Liver (tissue), 9 donors: ENCODE measurements around the gene GALK2. TPM values are rescaled to one million over a fixed set of nuclear protein-coding genes. Genes with fewer than 3 reads are reported as not detected.

Experiments used
- DNase-seq: peaks from one replicate; pipeline ENCODE4 v3.0.0-alpha.2; 2017; ENCODE audit warnings: low spot score
- H3K27ac ChIP-seq, 2 donors: one replicate each; pipeline ENCODE4 v1.7.0; 2013; ENCODE audit warnings: inconsistent platforms in 2 of 2, low read length in 2 of 2, control low read depth in 1 of 2, low read depth in 1 of 2, mild to moderate bottlenecking in 1 of 2
- H3K27me3 ChIP-seq, 4 donors: one replicate each; pipeline versions ENCODE4 v1.6.1 to v1.7.0; 2013; ENCODE audit warnings: low read length in 3 of 4, inconsistent platforms in 1 of 4, mild to moderate bottlenecking in 1 of 4, moderate library complexity in 1 of 4; ENCODE audit not compliant: control insufficient read depth in 4 of 4, insufficient read depth in 4 of 4
- H3K36me3 ChIP-seq, 4 donors: one replicate each; pipeline versions ENCODE4 v1.6.1 to v1.7.0; 2013; ENCODE audit warnings: low read length in 3 of 4, mild to moderate bottlenecking in 3 of 4, low read depth in 1 of 4, moderate library complexity in 1 of 4; ENCODE audit not compliant: control insufficient read depth in 4 of 4, insufficient read depth in 3 of 4
- H3K4me1 ChIP-seq, 4 donors: one replicate each; pipeline versions ENCODE4 v1.6.1 to v1.7.0; 2013; ENCODE audit warnings: low read length in 3 of 4, mild to moderate bottlenecking in 3 of 4, moderate library complexity in 1 of 4; ENCODE audit not compliant: control insufficient read depth in 4 of 4, insufficient read depth in 4 of 4
- H3K4me3 ChIP-seq, 3 donors: one replicate each; pipeline versions ENCODE4 v1.6.1 to v1.7.0; 2013; ENCODE audit warnings: low read length in 3 of 3, control low read depth in 1 of 3, low read depth in 1 of 3, mild to moderate bottlenecking in 1 of 3
- H3K9ac ChIP-seq, 2 donors: one replicate each; pipeline ENCODE4 v1.7.0; 2013; ENCODE audit warnings: low read length in 2 of 2, mild to moderate bottlenecking in 2 of 2, moderate library complexity in 2 of 2, control low read depth in 1 of 2, low read depth in 1 of 2
- H3K9me3 ChIP-seq, 4 donors: one replicate each; pipeline versions ENCODE4 v1.6.1 to v1.7.0; 2013; ENCODE audit warnings: low read length in 3 of 4; ENCODE audit not compliant: control insufficient read depth in 4 of 4
- CTCF ChIP-seq: fragments of 150-350 bp; IDR thresholded peaks from 2 replicates; pipeline ENCODE4 v1.5.1; 2017; ENCODE audit warnings: improper control_type of control experiment, low read depth, low read length; ENCODE audit not compliant: missing input control
- EGR1 ChIP-seq, 2 donors: IDR thresholded peaks; 2 replicates each; pipeline ENCODE4 v1.6.1; 2016 to 2018; ENCODE audit warnings: antibody characterized with exemption in 2 of 2, low read depth in 2 of 2
- FOXA1 ChIP-seq: IDR thresholded peaks from 2 replicates; pipeline ENCODE4 v1.6.1; 2016; ENCODE audit warnings: antibody characterized with exemption
- FOXA2 ChIP-seq: IDR thresholded peaks from 2 replicates; pipeline ENCODE4 v1.6.1; 2016; ENCODE audit warnings: antibody characterized with exemption
- GABPA ChIP-seq, 2 donors: IDR thresholded peaks in 1 of 2; conservative IDR thresholded peaks in 1 of 2; 2 replicates each; pipeline ENCODE4 v1.6.1; 2016; ENCODE audit warnings: antibody characterized with exemption in 2 of 2, mild to moderate bottlenecking in 1 of 2, moderate library complexity in 1 of 2
- HNF4A ChIP-seq, 2 donors: conservative IDR thresholded peaks; 2 replicates each; pipeline ENCODE4 v1.6.1; 2016; ENCODE audit warnings: antibody characterized with exemption in 2 of 2, mild to moderate bottlenecking in 2 of 2
- HNF4G ChIP-seq: IDR thresholded peaks from 2 replicates; pipeline ENCODE4 v1.6.1; 2016; ENCODE audit warnings: antibody characterized with exemption
- JUND ChIP-seq, 2 donors: IDR thresholded peaks; 2 replicates each; pipeline ENCODE4 v1.6.1; 2016; ENCODE audit warnings: antibody characterized with exemption in 2 of 2
- MAX ChIP-seq: IDR thresholded peaks from 2 replicates; pipeline ENCODE4 v1.6.1; 2016; ENCODE audit warnings: antibody characterized with exemption
- RAD21 ChIP-seq, 2 donors: IDR thresholded peaks; 2 replicates each; pipeline ENCODE4 v1.6.1; 2016; ENCODE audit warnings: antibody characterized with exemption in 2 of 2, mild to moderate bottlenecking in 2 of 2
- REST ChIP-seq: IDR thresholded peaks from 2 replicates; pipeline ENCODE4 v1.6.1; 2016; ENCODE audit warnings: antibody characterized with exemption, mild to moderate bottlenecking
- RXRA ChIP-seq, 2 donors: IDR thresholded peaks; 2 replicates each; pipeline ENCODE4 v1.6.1; 2017 to 2018; ENCODE audit warnings: antibody characterized with exemption in 2 of 2, mild to moderate bottlenecking in 1 of 2
- SP1 ChIP-seq: IDR thresholded peaks from 2 replicates; pipeline ENCODE4 v1.6.1; 2018; ENCODE audit warnings: antibody characterized with exemption, mild to moderate bottlenecking
- TAF1 ChIP-seq: conservative IDR thresholded peaks from 2 replicates; pipeline ENCODE4 v1.6.1; 2016; ENCODE audit warnings: antibody characterized with exemption, mild to moderate bottlenecking
- YY1 ChIP-seq: IDR thresholded peaks from 2 replicates; pipeline ENCODE4 v1.6.1; 2016; ENCODE audit warnings: antibody characterized with exemption, mild to moderate bottlenecking
- WGBS: extraction: QIAGEN DNeasy Blood & Tissue Kit; methylation state at CpG from one replicate; pipeline ENCODE4 v1.1.7; 2013; 5-methylcytosine and 5-hydroxymethylcytosine counted together
- polyA plus RNA-seq, 2 donors: library from polyadenylated mRNA; stranded (reverse) in 1 of 2; unstranded in 1 of 2; fragments of 200-250 nt in 1 of 2; fragments of >200 nt in 1 of 2; fragmentation: Nextera tagmentation in 1 of 2; extraction: Ambion mirVana in 1 of 2; gene quantifications; one replicate each; pipeline versions ENCODE4 v1.2.1 to v1.2.3, GENCODE V29; 2013 to 2015
- total RNA-seq, 2 donors: library from RNA; depleted of rRNA; stranded (reverse); fragments of >200 nt; gene quantifications; one replicate each; pipeline ENCODE4 v1.2.3, GENCODE V29; 2014
- donor health status: healthy.
- donor health status: healthy.
- donor health status: healthy.
- donor health status: healthy.
- donor health status: healthy.

Gene GALK2
- total and polyA plus RNA-seq, 4 donors = 18.1 to 57.0 (median 24.5) TPM

- Histone ChIP-seq H3K36me3 (peaks cover 2 to 5% (median 2%) of the 10 kb centered on the region in 4 donors), H3K4me1 (no peaks in the 10 kb centered on the region), H3K4me3 (no peak overlapping the region), H3K27ac (no peak overlapping the region), H3K9ac (no peak overlapping the region), H3K27me3 (no peaks in the 10 kb centered on the region), H3K9me3 (no peaks in the 10 kb centered on the region)
- 95% methylated on average over 4 of the region's 4 CpGs for WGBS
- TF ChIP-seq RXRA (IDR thresholded peaks at IDR 0.05) = no peak
- no peak for TF ChIP-seq REST
- TF ChIP-seq TAF1 = no peak
- TF ChIP-seq EGR1 (IDR thresholded peaks at IDR 0.05; ENCODE audit: low read depth in 2 of 2) = no peak
- no peak for TF ChIP-seq JUND (IDR thresholded peaks at IDR 0.05)
- no peak for TF ChIP-seq SP1
- TF ChIP-seq CTCF = no peak
- no peak for TF ChIP-seq FOXA2
- TF ChIP-seq RAD21 (IDR thresholded peaks at IDR 0.05) = no peak
- no peak for TF ChIP-seq YY1
- no peak for TF ChIP-seq MAX
- no peak for TF ChIP-seq FOXA1
- TF ChIP-seq GABPA (IDR thresholded peaks at IDR 0.05 in 1 of 2, conservative IDR thresholded peaks at IDR 0.05 in 1 of 2) = no peak
- TF ChIP-seq HNF4A (conservative IDR thresholded peaks at IDR 0.05) = no peak
- DNase-seq = no peak
Observed at GRCh38 chr15:49327927-49328326, 157.9 kb downstream of the GALK2 start.

GRCh38 chr15:49328941-49329340 lies 158.9 kb downstream of the GALK2 start:
- no peaks in the 10 kb centered on the region for H3K4me1 ChIP-seq
- no peaks in the 10 kb centered on the region for H3K9me3 ChIP-seq
- no peak for DNase-seq
- no peak overlapping the region for H3K4me3 ChIP-seq
- H3K36me3 ChIP-seq = peaks cover 2 to 5% (median 2%) of the 10 kb centered on the region in 4 donors
- TF ChIP-seq FOXA1 (no peak), MAX (no peak), HNF4A (conservative IDR thresholded peaks at IDR 0.05) (no peak), TAF1 (no peak), EGR1 (IDR thresholded peaks at IDR 0.05; ENCODE audit: low read depth in 2 of 2) (no peak), FOXA2 (no peak), SP1 (no peak), HNF4G (no peak)
- no peak overlapping the region for H3K27ac ChIP-seq
- H3K9ac ChIP-seq = no peak overlapping the region
- no peaks in the 10 kb centered on the region for H3K27me3 ChIP-seq
